Activated T-cell treated with anti-CD3 and anti-CD28 coated beads for 48 hours (primary cell): ENCODE results near the gene TARBP1.
"Not testable (repeated sequence)": the region's sequence is repeated elsewhere in the genome, so short reads cannot be mapped to it uniquely, and the experiment has no call there.

Source experiments
- DNase-seq: peaks from one replicate; pipeline ENCODE4 v3.0.0-alpha.2; 2020; ENCODE audit warnings: low read depth

TARBP1 gene

DNA sequence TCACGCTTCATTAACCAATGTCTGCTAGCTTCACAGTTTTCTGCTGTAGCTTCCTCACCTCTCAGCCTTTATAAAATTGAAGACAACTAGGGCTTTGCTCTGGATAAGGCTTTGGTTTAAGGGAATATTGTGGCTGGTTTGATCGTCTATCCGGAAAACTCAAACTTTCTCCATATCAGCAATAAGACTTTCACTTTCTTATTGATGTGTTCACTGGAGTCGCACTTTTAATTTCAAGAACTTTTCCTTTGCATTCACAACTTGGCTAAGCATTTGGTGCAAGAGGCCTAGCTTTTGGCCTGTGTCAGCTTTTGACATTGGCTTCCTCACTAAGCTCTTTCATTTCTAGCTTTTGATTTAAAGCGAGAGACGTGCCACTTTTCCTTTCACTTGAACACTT, 92.9 kb downstream of the TARBP1 start:
- no peak for DNase-seq

DNA sequence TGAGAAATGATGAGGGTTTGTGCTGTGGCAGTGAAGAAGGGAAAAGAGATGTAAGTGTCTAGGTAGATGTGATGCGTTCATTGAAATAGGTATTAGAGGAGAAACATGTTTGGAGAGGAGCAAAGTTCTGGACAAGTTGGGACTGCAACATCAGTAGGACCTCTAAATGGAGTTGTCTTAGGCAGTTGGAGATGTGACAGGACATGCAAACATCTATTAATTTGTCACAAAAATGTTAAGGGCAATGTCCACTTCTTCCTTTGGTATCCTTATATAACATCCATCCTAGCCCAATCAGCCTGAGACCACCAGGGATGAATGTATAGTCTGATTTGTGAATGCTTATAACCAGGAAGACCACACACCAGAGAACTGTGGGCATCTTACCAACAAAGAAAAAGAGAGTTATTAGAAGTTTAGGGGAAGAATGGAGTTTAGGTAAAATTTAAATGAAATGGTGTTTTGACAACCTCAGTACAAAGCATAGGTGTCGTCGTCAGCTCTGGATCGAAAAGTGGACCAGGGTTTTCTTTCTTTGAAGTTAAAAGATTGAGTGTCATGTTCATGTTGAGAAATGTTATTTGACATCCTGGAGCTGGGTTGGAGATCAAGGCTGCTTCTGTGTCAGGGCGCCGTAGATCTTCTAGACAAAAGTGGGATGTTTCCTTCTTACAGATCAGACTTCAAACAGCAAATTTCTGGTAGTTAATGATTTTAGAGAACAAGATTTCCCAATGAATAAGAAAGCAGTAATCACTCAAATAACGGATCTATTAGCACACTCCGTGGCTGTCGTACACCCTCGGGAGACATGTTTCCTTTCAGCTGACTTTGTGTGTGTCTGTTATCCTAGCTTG, 97.1 kb downstream of the TARBP1 start:
- DNase-seq = no peak

DNA sequence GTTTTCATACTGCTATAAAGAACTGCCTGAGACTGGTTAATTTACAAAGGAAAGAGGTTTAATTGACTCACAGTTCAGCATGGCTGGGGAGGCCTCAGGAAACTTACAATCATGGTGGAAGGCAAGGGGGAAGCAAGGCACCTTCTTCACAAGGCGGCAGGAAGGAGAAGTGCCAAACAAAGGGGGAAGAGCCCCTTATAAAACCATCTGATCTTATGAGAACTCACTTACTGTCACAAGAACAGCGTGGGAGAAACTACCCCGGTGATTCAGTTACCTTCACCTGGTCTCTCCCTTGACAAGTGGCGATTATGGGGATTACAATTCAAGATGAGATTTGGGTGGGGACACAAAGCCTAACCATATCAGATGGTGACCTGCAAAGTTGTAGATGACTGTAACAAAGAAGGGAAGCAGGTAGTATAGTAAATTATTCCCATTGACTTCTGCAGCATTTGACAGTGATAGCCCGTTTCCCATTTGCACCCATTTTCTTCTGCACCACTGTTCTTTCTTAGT, 99.3 kb downstream of the TARBP1 start:
- not testable (repeated sequence) for DNase-seq

DNA sequence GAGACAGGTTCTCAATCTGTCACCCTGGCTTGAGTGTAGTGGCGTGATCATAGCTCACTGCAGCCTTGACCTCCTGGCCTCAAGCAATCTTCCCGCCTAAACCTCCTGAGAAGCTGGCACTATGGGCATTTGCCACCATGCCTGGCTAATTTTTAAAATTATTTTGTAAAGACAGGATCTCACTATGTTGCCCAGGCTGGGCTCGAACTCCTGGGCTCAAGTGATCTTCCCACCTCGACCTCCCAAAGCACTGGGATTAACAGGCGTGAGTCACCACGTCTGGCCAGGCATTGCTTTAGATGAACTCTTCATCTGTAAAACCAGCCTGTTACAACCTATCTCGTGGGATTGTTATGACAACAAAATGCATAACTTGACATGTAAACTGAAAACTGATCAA, 103.3 kb downstream of the TARBP1 start:
- DNase-seq = no peak

DNA sequence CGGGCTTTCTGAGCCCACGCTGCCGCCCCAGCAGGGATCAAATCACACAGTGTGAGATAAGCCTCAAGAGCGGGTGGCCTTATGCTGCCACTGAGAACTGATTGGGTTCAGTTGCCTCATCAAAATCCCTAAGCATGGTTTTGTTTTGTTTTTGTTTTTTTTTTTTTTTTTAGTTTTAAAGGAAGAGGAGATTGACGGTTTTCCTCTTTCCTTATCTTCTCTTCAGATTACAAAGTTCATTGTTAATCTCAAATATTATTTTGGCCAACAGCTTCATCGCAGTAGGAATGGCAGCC, 105.1 kb downstream of the TARBP1 start:
- DNase-seq = no peak

DNA sequence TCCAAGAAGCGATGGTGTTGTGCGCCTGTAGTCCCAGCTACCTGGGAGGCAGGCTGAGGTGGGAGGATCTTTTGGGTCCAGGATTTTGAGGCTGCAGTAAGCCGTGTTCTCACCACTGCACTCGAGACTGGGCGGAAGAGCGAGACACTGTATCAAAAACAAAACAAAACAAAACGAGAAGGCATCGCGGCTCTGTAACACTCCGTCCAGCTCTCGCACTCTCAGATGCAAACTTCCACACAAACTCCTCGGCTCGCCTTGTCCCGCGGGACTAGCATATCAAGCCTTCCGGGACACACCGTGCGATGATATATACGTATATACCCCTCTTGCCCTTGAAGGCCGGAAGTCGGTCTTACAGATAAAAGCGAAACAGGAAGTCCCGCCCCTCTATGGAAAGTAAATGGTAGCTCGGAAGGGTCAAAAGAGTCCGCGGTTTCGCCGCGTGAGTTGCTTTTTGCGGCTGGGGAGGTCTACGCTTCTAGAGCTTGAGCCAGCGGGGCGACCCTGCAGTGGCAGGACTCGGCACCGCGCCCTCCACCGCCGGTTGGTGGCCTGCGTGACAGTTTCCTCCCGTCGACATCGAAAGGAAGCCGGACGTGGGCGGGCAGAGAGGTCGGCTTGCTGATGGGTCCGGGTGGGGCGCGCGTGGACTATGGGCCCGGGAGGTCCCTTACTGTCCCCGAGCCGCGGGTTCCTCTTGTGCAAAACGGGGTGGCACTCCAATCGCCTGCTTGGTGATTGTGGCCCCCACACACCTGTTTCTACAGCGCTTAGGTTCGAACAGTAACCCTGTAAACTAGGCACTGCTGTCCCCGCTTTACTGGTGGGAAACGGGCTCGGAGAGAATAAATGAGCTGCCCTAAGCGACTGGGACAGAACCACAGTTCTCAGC, 105.7 kb downstream of the TARBP1 start, which contains the start of gene COA6:
Gene COA6 (plus strand): TSS at position 393 of the 895 bp plus-strand sequence. CDS start 11 bp downstream, at position 404.
- peak; percentile 85 for DNase-seq

DNA sequence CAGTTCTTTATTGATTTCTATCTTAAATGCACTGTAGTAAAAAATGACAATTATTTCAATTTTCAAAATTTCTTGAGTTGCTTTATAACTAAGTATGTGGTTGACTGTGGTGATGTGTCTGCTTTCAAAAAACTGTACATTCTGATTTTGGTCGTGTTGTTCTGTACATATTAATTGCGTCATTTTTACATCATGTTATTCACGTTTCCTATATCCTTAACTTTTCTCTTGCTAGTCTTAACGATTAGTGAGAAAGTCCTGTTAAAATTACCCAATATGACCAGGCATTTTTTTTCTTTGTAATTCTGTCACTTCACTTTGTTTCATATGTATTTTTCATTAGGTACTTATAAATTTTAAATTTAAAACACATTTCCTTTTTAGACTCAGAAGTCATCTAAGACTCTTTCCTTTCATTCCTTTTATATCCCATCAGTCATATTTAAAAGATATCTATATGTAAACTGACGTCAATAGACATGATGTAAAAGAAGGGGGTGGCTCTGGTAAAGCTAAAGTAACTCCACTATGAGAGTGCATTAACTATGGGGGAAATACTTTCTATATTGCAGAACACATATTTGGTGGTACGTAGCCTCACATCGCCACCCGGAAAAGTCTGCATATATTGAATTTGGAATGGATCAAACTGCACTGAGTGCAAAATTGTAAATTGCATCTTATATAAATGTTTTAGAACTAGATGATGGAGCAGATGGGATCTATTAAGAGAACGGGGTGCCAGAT, 106.8 kb downstream of the TARBP1 start:
- no peak for DNase-seq

DNA sequence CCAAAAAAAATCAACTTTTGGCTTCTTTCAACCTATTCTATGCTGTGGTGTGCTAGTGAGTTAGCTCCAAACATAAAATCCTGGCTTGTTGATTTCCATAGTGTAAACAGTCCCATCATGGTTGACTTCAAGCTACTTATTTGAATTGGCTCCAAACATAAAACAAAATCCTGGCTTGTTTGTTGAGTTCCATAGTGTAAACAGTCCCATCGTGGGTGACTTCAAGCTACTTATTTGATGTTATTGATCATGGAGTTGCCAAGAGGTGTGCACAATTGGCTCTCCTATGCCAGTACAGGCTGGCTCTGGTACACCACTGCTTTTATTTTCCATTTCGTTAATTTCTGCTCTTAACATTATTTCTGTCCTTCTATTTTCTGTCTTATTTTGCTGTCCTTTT, 107.6 kb downstream of the TARBP1 start:
- no peak for DNase-seq

DNA sequence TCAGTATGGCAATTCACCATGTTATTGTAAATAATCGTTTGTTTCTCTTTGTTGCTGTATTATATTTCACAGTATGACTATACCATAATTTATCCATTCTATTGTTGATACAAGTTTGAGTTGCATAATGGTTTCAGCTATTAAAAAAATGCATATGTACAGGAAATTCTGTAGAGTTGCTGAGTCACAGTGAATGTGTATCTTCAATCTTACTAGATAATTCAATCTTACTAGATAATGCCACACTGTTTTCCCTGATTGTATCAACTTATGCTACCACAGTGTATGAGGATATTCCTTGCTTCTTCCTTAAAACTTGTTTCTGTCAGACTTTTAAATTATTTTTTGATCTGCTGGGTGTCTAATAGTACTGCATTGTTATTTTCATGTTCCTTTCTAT, 109.2 kb downstream of the TARBP1 start:
- no peak for DNase-seq

DNA sequence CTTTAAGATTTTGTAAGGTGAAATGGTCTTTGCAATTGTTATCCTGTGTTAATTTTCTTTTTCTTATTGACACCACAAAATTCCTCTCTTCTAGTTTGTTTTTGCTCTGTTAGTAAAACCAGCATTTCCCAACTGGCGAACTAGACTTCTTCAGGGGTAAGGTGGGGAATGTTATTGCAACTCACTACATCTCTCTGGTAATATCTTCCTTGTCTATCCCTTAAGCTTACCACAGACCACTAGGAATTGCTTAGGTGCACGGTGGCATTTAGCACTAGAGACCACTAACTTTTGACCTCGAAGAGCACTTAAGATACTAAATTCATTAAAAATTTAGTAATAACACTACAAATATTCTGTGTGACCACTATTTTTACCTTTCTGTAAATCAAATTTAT, 109.9 kb downstream of the TARBP1 start:
- DNase-seq = no peak

DNA sequence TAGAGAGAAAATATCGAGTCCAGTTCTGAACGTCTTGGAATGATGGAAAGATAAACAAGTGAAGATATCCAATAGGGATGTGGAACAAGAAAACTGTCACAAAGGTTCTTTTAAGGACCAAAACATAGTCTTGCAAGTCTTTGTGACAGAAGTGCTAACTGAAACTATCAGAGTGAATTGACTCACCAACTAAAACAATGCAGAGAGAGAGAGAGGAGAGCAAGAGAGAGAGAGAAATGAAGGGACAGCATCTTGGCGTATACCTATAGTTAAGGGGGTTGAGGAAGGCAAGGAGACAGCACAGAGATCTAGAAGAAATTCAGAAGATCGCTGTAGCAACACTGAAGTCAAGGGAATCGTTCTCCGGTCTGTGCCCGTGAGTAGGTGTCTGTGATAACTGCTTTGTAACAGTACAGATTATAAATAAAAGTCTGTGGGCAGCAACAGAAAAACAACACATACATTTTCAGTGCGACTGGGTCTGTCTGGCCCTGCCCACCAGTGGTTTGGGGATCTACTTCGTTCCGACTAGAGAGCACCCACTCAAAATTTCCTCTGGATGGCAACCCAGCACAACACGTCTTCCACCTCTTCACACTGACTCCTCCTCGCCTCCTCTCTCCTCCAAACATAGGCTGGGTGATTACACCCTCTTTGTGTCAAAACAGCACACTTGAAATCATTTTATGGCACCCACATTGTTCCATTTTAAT, 110.5 kb downstream of the TARBP1 start:
- DNase-seq = no peak

DNA sequence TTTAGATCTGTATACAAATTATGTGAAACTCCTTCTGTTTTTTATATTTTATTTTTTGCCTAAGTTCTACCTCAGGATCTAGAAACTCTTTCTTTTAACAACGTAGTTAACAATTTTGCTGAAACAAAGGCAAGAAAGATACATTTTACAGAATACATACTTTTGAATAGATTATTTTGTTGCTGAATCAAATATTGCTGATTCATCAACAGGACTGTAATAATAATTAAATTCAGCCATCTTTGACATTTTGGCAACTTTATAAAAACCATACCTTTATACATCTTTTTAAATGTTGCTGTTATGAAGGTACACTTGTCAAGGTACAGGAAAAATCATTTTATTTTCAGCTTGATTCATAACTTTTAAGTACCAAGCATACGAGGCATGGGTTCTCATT, 116.4 kb downstream of the TARBP1 start:
- no peak for DNase-seq

DNA sequence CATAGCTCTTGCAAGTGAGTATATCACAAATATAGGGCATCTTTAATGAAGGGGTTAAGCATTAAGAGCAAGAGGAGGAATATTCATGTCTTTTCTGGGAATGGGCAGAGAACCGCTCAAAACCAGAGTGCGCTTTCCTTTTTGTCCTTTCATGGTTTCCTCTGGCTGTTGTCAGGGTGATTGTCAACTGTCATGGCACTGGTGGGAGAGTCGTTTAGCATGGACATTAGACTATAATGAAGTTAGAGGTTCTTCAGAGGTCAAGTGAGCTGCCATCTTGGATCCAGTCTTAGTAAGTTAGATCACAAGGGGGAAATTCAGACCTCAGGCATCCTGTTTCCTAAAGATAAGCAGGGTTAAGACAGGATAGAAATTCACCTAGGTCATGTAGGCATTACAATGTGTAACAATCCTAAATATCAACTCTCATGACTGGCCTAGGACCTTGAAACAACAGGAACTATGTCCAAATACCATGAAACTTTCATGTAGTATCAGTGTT, 117.8 kb downstream of the TARBP1 start:
- DNase-seq = no peak

DNA sequence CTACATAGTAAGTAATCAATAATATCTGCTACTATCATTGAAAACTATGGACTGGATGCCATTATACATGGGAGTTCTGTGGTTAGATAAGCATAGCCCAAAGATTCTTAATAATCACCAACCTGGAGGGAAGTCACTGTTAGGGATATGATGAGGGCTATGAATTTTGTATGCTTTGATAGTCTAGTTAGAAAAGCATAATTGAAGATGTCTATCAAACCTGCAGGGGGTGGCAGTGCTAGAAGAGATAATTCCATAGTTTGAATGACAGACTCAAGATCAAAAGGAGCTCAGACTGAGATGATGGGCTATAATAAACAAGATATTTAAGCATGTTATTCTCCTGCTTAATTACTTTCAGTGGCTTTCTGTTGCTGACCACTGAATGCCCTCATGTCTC, 121.1 kb downstream of the TARBP1 start:
- no peak for DNase-seq

DNA sequence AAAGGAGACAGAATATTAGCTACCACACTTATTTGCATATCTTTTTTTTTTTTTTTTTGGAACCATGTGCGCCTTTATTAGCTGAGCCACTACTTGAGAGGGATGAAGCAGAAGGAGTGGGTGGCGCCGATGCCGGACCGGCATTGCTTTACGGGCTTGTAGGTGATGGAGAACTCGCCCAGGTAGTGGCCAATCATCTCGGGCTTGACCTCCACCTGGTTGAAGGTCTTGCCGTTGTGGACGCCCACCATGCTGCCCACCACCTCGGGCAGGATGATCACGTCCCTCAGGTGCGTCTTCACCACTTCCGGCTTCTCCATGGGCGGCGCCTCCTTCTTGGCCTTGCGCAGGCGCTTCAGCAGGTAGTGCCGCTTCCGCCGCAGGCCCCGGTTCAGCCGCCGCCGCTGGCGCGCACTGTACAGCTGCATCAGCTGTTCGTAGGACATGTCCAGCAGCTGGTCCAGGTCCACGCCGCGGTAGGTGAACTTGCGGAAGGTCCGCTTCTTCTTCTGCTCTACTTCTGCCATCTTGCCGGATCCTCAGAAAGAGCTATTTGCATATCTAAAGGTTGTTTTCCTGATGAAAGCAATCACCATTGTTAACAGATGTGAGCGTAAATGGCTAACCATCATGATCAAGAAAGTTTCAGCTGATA, 122.2 kb downstream of the TARBP1 start:
- DNase-seq = peak; percentile 45

DNA sequence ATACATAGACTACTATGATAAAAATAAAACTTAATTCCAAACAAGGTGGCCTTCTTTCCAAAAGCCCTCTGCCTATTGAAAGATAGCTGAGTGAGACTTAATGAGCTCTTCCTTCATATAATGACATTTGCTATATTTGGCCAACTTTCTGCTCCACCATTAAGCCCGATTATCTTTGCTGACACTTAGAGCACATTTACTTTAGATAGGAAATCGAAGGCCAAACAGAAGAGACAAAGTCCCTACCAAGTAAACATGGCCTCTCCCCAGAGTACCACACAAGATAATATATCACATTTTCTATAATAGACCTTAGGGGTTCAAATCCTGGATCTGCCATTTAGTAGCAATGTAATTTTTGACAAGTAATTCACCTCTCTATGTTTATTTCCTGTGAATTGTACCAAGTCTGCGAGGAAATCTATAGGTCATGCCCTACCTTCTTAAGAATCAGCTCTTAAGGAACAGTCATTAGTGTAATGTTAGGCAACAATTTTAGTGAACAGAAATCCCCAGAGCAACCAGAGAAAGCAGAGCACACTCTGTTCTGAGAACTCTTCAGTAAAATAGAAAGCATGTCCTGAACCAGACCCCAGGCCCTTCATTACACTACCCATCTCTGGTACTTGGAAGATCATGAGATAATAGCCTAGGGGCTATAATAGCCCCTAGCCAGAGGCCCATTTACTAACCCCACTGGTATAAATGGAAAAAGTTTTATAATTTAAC, 123.0 kb downstream of the TARBP1 start:
- DNase-seq = no peak

DNA sequence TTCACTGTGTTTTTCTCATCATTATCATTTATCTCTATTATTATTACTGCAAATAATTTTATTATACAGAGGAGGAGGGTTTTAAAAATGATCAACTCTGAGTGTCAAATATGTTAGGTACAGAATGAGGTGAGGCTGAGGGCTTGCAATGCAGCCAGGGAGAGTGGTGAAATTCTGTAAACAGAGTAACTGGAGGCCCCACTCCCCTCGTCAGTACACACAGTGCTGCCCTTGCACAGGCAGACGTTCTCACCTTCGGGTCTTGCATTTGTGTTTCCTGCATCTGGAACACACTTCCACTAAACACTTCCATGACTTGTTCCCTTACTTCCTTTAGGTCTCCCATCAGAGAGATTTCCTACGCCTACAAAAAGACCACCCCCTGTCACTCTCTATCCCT, 130.0 kb downstream of the TARBP1 start:
- no peak for DNase-seq

DNA sequence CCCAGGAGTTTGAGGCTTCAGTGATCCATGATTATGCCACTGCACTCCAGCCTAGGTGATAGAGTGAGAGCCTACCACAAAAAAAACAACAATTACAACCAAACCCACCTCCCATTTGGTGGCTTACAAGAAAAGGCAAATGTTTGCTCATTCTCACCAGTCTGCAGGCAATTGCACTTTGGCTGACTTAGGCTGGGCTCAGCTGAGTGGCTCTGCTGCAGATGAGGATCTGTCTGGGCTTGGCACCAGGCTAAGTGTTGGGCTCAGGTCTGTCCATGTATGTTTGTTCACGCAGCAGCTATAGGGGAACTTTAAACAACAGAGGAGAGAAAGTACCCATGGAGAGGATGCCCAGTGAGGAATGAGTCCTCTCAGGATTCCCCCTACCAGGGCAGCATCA, 133.7 kb downstream of the TARBP1 start:
- DNase-seq = no peak

DNA sequence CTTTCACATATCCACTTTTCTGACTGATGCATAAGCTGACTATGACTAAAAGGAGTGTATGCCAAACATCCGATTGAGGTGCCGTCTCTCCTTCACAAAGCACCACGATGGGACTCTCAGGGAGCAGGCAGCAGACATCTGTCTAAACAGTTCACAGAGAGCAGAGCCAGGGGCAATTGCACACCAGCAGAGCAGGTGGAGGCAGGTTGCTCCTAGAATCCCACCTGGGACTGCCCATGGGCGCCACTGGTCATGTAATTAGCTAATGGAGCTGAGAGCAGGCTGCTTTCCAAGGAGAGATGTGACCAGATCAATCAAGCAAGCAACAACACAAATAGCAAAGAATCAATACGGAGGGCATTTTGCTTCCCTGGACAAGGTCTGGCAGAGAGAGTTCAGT, 136.2 kb downstream of the TARBP1 start:
- no peak for DNase-seq
